Measurements from ENCODE around the gene ARHGAP25.

DNA sequence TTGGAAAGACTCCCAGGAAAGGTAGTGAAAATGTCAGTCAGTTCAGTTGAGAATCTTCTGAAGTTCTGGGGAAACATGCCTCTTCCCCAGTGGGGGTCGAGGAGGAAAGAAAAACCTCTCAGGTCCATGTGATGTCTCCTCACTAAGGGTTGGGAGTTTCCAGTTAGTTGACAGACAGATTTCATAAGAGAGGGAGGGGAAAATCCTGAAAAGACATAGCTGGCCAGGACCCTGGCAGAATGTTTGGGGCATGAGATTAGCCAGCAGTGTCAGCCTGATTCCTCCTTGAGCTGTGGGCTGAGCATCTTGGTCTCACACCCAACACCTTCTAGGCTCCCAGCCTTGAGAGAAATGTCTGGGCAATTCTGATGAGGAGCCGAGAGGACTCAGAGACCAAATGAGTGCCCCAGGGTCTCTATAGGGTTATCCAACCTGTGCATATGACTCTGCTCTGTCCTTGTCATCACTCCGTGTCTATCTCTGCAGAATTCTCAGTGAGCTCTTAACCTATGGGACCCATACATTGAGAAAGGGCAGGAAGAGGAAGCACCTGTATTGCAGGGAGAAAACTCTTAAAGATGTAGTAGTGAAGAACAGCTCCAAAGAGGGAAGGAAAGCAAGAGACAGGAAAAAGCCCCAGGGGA is 122.7 kb downstream of the ARHGAP25 start:
- TF ChIP-seq, protein P1, sequence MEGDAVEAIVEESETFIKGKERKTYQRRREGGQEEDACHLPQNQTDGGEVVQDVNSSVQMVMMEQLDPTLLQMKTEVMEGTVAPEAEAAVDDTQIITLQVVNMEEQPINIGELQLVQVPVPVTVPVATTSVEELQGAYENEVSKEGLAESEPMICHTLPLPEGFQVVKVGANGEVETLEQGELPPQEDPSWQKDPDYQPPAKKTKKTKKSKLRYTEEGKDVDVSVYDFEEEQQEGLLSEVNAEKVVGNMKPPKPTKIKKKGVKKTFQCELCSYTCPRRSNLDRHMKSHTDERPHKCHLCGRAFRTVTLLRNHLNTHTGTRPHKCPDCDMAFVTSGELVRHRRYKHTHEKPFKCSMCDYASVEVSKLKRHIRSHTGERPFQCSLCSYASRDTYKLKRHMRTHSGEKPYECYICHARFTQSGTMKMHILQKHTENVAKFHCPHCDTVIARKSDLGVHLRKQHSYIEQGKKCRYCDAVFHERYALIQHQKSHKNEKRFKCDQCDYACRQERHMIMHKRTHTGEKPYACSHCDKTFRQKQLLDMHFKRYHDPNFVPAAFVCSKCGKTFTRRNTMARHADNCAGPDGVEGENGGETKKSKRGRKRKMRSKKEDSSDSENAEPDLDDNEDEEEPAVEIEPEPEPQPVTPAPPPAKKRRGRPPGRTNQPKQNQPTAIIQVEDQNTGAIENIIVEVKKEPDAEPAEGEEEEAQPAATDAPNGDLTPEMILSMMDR (conservative IDR thresholded peaks at IDR 0.05; ENCODE audit: low read length) = no peak
- no peak for TF ChIP-seq EZH2phosphoT487 (IDR thresholded peaks at IDR 0.05; ENCODE audit: borderline replicate concordance, low read depth, low read length)
